Measurements from ENCODE around the gene HNF1B.
A peak's percentile ranks its signal among the peaks of the same experiment; 100 is the strongest.

The HNF1B gene

GRCh38 chr17:37737081-37737480 lies 7.8 kb downstream of the HNF1B start:
- H3K79me2 ChIP-seq (ENCODE audit: control insufficient read depth, low read length), result no peaks in the 10 kb centered on the region
- no peaks in the 10 kb centered on the region for H3K9me3 ChIP-seq (ENCODE audit: control insufficient read depth, insufficient read depth, low read length)
- peaks cover 7% of the 10 kb centered on the region; the same call in 1 of the 2 replicates for H3F3A ChIP-seq (ENCODE audit: control insufficient read depth, insufficient read depth)
- no peaks in the 10 kb centered on the region for H3K36me3 ChIP-seq (ENCODE audit: control insufficient read depth, low read length)
- H3K9me2 ChIP-seq (replicated peaks; ENCODE audit: control insufficient read depth, low read length), result no peaks in the 10 kb centered on the region
- H3K27me3 ChIP-seq (ENCODE audit: control insufficient read depth, low read length), result peaks cover 65% of the 10 kb centered on the region
- no peak for TF ChIP-seq EZH2phosphoT487 (IDR thresholded peaks at IDR 0.05; ENCODE audit: borderline replicate concordance, low read length)
- TF ChIP-seq, protein P1, sequence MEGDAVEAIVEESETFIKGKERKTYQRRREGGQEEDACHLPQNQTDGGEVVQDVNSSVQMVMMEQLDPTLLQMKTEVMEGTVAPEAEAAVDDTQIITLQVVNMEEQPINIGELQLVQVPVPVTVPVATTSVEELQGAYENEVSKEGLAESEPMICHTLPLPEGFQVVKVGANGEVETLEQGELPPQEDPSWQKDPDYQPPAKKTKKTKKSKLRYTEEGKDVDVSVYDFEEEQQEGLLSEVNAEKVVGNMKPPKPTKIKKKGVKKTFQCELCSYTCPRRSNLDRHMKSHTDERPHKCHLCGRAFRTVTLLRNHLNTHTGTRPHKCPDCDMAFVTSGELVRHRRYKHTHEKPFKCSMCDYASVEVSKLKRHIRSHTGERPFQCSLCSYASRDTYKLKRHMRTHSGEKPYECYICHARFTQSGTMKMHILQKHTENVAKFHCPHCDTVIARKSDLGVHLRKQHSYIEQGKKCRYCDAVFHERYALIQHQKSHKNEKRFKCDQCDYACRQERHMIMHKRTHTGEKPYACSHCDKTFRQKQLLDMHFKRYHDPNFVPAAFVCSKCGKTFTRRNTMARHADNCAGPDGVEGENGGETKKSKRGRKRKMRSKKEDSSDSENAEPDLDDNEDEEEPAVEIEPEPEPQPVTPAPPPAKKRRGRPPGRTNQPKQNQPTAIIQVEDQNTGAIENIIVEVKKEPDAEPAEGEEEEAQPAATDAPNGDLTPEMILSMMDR (IDR thresholded peaks at IDR 0.05; ENCODE audit: low read depth, low read length, poor library complexity, severe bottlenecking), result peak; percentile 29
- H3K4me3 ChIP-seq (ENCODE audit: low read length), result no peak overlapping the region
- H3K4me1 ChIP-seq (ENCODE audit: control insufficient read depth, low read length), result no peaks in the 10 kb centered on the region
- no peak overlapping the region for H3K27ac ChIP-seq (ENCODE audit: low read depth, low read length)
- H3K4me2 ChIP-seq (ENCODE audit: low read length), result no peak overlapping the region
- H4K20me1 ChIP-seq (ENCODE audit: control insufficient read depth, insufficient read depth, low read depth, low read length), result no peaks in the 10 kb centered on the region; the same call in 1 of the 2 replicates

GRCh38 chr17:37736428-37736827 lies 8.4 kb downstream of the HNF1B start:
- Histone ChIP-seq H3K4me1 (ENCODE audit: control insufficient read depth, low read length) (no peaks in the 10 kb centered on the region), H3K9me3 (ENCODE audit: control insufficient read depth, insufficient read depth, low read length) (no peaks in the 10 kb centered on the region), H3K4me2 (ENCODE audit: low read length) (no peak overlapping the region), H3K27ac (ENCODE audit: low read depth, low read length) (no peak overlapping the region), H3K36me3 (ENCODE audit: control insufficient read depth, low read length) (no peaks in the 10 kb centered on the region), H3K27me3 (ENCODE audit: control insufficient read depth, low read length) (peaks cover 58% of the 10 kb centered on the region), H3K79me2 (ENCODE audit: control insufficient read depth, low read length) (no peaks in the 10 kb centered on the region), H4K20me1 (ENCODE audit: control insufficient read depth, insufficient read depth, low read depth, low read length) (no peaks in the 10 kb centered on the region), H3K4me3 (ENCODE audit: low read length) (no peak overlapping the region), H3F3A (ENCODE audit: control insufficient read depth, insufficient read depth) (peaks cover 7% of the 10 kb centered on the region; the same call in 1 of the 2 replicates), H3K9me2 (replicated peaks; ENCODE audit: control insufficient read depth, low read length) (no peaks in the 10 kb centered on the region)
- TF ChIP-seq, protein P1 (IDR thresholded peaks at IDR 0.05; ENCODE audit: low read depth, low read length, poor library complexity, severe bottlenecking), result no peak
- TF ChIP-seq EZH2phosphoT487 (IDR thresholded peaks at IDR 0.05; ENCODE audit: borderline replicate concordance, low read length), result no peak

GRCh38 chr17:37735165-37735564 lies 9.7 kb downstream of the HNF1B start:
- H4K20me1 ChIP-seq (ENCODE audit: control insufficient read depth, insufficient read depth, low read depth, low read length), result no peaks in the 10 kb centered on the region
- no peaks in the 10 kb centered on the region for H3K4me1 ChIP-seq (ENCODE audit: control insufficient read depth, low read length)
- H3K27me3 ChIP-seq (ENCODE audit: control insufficient read depth, low read length), result peaks cover 49% of the 10 kb centered on the region
- no peaks in the 10 kb centered on the region for H3K36me3 ChIP-seq (ENCODE audit: control insufficient read depth, low read length)
- TF ChIP-seq, protein P1 (IDR thresholded peaks at IDR 0.05; ENCODE audit: low read depth, low read length, poor library complexity, severe bottlenecking), result no peak
- TF ChIP-seq EZH2phosphoT487 (IDR thresholded peaks at IDR 0.05; ENCODE audit: borderline replicate concordance, low read length), result no peak
- no peaks in the 10 kb centered on the region for H3K9me2 ChIP-seq (replicated peaks; ENCODE audit: control insufficient read depth, low read length)
- no peaks in the 10 kb centered on the region for H3K9me3 ChIP-seq (ENCODE audit: control insufficient read depth, insufficient read depth, low read length)
- no peak overlapping the region for H3K27ac ChIP-seq (ENCODE audit: low read depth, low read length)
- H3K4me2 ChIP-seq (ENCODE audit: low read length), result no peak overlapping the region
- H3K4me3 ChIP-seq (ENCODE audit: low read length), result no peak overlapping the region
- H3K79me2 ChIP-seq (ENCODE audit: control insufficient read depth, low read length), result no peaks in the 10 kb centered on the region
- no peaks in the 10 kb centered on the region for H3F3A ChIP-seq (ENCODE audit: control insufficient read depth, insufficient read depth)

Data from DOHH2 (cell line).